ENCODE data around the gene CAP1.

GRCh38 chr1:40102038-40102437, 61.5 kb downstream of the CAP1 start:
- TF ChIP-seq REST (IDR thresholded peaks at IDR 0.05; ENCODE audit: low read depth) (no peak), EP300 (IDR thresholded peaks at IDR 0.05; ENCODE audit: borderline replicate concordance) (no peak), EGR1 (IDR thresholded peaks at IDR 0.05) (no peak), TCF12 (IDR thresholded peaks at IDR 0.05; ENCODE audit: low read depth) (no peak), RAD21 (IDR thresholded peaks at IDR 0.05; ENCODE audit: low read depth) (no peak), CREB1 (IDR thresholded peaks at IDR 0.05; ENCODE audit: low read depth) (no peak), CEBPB (IDR thresholded peaks at IDR 0.05) (no peak), YY1 (IDR thresholded peaks at IDR 0.05; ENCODE audit: low read depth) (no peak), TAF1 (IDR thresholded peaks at IDR 0.05; ENCODE audit: low read depth) (no peak), USF1 (IDR thresholded peaks at IDR 0.05) (no peak), TEAD4 (IDR thresholded peaks at IDR 0.05) (no peak), FOXM1 (IDR thresholded peaks at IDR 0.05; ENCODE audit: borderline replicate concordance, low read depth) (no peak)
- TF ChIP-seq, protein P1, sequence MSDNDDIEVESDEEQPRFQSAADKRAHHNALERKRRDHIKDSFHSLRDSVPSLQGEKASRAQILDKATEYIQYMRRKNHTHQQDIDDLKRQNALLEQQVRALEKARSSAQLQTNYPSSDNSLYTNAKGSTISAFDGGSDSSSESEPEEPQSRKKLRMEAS (IDR thresholded peaks at IDR 0.05), result no peak

Measured in Ishikawa (cell line).